Eye (tissue), 1 donor: ENCODE results near the gene MMP23B.
A peak's percentile ranks its signal among the peaks of the same experiment; 100 is the strongest.
"Not testable (repeated sequence)": the region's sequence is repeated elsewhere in the genome, so short reads cannot be mapped to it uniquely, and the experiment has no call there.

ENCODE experiments used
- DNase-seq: peaks from one replicate; pipeline ENCODE4 v3.0.0-alpha.2; 2015

The MMP23B gene

DNA sequence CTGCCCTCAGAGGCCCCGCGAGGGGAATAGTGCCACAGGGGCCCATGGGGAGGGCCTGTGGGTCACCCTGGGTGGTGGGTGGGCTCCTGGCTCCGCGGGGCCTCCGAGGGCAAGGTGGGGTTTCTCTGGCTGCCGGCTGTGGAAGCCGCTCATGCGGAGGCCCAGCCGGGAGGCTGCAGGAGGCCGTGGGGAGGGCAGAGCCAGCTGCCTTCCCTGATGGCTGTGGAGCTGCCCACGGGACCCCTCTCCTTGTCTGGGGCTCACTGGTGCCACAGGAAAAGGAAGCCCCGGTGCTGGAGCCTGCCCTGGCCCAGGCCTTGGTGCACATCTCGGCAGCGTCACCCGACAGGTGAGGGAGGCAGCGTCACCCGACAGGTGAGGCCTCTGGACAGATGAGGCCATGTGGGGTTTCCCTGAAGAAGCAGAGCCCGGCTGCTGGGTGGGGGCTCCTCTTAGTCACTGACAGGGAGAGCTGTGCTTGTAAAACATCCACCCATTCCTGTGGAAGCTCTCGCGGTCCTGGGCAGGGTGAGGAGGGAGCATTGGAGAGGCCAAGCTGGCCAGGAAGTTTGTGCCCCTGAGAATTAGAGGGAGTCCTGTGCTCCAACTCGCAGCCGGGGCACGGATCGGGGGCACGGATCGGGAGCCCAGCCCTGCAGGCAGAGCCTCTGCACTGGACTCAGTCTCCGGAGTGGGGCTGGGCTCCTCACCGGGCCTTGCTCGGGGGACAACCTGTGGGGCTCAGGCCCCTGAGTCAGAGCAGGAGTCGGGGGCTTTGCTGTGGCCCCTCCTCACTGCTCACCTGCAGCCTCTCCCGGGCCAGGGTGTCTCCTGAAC, 10.6 kb upstream of the MMP23B start:
- no peak for DNase-seq

GRCh38 chr1:1622010-1622787, 9.8 kb upstream of the MMP23B start:
- no peak for DNase-seq

- no peak for DNase-seq
Measured at GRCh38 chr1:1622788-1623094, 9.2 kb upstream of the MMP23B start.

- DNase-seq: no peak
Measured at GRCh38 chr1:1623181-1623630, 8.8 kb upstream of the MMP23B start.

- no peak for DNase-seq
Measured at GRCh38 chr1:1623631-1624442, 8.1 kb upstream of the MMP23B start.

DNA sequence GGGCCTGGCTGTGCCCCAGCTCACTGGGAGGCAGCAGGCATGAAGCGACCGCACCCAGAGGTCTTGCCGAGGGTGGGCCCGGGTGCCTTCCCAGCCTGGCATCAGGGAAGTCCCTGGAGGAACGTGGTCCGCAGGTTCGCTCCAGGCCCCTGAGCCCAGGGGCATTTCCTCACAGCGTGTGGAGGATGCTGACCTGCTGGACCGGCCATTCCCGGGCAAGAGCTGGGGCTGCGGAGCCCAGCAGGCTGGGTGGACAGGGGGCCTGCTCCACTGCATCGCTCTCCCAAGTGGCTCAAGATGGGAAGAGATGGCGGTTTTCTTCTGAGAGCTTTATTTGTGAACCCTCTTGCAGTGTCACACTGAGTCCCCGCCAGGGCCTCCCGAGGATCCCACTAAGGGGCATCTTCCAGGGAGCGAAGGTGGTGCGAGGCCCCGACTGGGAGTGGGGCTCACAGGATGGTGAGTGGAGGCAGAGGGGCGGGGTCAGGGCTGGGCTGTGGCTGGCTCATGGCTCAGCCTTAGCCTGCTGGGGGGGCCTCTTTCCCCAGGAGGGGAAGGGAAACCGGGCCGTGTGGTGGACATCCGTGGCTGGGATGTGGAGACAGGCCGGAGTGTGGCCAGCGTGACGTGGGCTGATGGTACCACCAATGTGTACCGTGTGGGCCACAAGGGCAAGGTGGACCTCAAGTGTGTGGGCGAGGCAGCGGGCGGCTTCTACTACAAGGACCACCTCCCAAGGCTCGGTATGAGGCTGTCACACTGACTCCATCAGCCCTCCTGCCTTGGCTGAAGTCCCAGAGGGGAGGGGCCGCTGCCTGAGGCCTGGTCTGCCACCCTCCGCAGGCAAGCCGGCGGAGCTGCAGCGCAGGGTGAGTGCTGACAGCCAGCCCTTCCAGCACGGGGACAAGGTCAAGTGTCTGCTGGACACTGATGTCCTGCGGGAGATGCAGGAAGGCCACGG, 7.2 kb upstream of the MMP23B start:
- no peak for DNase-seq

DNA sequence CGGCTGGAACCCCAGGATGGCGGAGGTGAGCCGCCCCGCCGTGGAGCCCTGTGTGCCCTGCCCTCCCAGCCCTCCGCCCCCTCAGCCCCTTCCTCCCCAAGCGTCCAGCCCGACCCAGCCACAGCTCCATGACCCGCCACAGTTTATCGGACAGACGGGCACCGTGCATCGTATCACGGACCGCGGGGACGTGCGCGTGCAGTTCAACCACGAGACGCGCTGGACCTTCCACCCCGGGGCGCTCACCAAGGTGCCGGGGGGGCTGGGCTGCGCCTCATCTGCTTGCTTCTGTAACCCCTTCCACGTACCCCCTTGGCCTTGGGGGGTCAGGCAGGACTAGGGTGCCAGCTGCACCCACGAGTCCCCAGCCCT, 6.6 kb upstream of the MMP23B start:
- DNase-seq: no peak

GRCh38 chr1:1625824-1626206, 6.2 kb upstream of the MMP23B start:
- no peak for DNase-seq

DNA sequence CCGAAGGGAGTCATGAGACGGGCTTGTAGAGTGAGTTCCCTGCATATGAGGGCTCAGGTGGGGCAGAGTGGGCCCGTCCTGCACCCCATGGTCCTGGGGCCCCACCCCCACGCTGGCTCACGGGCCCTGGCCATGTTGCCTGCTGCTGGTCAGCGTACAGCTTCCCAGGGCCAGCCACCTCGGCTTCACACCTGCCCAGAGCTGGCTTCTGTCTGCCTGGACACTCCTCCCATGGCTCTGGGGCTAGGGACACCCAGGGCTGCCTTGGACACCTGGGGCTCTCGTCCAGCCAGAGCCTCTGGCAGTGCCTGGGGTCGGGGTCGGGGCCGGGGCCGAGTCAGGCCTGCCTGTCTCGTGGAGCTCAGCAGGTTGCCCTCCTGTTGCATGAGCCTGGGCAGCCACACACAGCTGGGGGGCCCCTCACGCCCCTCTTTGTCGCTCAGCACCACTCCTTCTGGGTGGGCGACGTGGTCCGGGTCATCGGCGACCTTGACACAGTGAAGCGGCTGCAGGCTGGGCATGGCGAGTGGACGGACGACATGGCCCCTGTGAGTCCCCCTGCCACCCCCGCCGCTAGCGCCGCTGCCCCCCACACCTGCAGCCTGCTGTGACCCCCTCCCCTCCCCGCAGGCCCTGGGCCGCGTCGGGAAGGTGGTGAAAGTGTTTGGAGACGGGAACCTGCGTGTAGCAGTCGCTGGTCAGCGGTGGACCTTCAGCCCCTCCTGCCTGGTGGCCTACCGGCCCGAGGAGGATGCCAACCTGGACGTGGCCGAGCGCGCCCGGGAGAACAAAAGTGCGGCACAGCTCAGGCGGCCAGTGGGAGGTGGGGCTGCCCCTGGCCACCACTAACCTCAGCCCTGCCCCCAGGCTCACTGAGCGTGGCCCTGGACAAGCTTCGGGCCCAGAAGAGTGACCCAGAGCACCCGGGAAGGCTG, 5.5 kb upstream of the MMP23B start:
- DNase-seq: no peak

DNA sequence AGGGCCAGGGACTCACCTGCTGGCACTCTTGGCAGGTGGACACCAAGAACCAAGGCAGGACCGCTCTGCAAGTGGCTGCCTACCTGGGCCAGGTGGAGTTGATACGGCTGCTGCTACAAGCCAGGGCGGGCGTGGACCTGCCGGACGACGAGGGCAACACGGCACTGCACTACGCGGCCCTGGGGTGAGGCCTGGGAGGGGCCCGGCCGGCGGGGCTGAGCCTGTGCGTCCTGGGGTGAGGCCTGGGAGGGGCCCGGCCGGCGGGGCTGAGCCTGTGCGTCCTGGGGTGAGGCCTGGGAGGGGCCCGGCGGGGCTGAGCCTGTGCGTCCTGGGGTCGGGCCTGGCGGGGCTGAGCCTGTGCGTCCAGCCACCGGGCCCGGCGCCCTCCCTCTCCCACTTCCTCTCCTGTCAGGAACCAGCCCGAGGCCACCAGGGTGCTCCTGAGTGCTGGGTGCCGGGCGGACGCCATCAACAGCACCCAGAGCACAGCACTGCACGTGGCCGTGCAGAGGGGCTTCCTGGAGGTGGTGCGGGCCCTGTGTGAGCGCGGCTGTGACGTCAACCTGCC, 4.6 kb upstream of the MMP23B start:
- no peak for DNase-seq

DNA sequence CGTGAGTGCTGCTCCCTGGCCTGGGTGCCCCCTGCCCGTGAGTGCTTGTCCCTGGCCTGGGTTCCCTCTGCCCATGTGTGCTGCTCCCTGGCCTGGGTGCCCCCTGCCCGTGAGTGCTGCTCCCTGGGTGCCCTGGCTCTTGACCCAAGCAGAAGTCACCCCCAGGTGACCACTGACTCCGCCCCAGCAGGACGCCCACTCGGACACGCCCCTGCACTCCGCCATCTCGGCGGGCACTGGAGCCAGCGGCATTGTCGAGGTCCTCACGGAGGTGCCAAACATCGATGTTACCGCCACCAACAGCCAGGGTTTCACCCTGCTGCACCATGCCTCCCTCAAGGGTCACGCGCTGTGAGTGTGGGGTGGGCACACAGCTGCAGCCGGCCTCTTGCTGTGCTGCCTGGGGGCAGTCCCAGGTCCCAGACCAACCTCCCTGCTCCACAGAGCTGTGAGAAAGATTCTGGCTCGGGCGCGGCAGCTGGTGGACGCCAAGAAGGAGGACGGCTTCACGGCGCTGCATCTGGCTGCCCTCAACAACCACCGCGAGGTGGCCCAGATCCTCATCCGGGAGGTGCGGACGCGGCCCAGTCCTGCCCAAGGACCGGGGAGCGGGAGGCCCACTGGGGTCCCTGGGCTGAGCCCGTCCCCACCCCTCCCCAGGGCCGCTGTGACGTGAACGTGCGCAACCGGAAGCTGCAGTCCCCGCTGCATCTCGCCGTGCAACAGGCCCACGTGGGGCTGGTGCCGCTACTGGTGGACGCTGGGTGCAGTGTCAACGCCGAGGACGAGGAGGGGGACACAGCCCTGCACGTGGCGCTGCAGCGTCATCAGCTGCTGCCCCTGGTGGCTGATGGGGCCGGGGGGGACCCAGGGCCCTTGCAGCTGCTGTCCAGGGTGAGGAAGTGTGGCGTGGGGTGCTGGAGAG, 3.9 kb upstream of the MMP23B start:
- no peak for DNase-seq

- DNase-seq: peak; percentile 31
Measured at GRCh38 chr1:1628754-1629429, 3.1 kb upstream of the MMP23B start.

DNA sequence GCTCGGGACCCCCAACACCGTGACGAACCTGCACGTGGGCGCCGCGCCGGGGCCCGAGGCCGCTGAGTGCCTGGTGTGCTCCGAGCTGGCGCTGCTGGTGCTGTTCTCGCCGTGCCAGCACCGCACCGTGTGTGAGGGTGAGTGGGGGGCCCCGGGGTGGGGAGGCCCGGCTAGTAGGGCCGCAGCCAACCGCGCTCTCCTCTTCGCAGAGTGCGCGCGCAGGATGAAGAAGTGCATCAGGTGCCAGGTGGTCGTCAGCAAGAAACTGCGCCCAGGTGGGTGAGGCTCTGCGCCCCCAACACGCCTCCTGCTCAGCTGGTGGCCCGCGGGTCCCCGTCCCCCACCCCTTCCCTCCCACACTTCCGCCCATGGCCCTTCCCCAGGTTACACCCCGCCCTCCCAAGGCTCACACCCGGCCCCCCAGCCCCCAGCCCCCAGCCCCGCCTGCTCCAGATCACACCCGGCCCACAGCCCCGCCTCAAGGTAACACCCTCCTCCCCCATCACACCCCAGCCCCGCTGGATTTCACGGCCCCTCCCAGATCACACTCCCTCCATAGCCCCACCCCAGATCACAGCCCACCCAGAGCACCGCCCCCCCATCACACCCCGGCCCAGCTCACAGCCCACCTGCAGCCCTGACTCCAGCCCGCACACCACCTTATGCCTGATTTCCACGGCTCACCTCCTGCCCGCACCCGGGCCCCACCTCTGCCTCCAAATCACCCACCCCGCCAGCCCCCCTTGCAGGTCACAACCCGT, 2.4 kb upstream of the MMP23B start:
- DNase-seq: peak; percentile 24

- DNase-seq: peak; percentile 95
Measured at GRCh38 chr1:1630191-1630964, 1.6 kb upstream of the MMP23B start.

- DNase-seq: peak; percentile 67
Measured at GRCh38 chr1:1630965-1631781, 800 bp upstream of the MMP23B start.

DNA sequence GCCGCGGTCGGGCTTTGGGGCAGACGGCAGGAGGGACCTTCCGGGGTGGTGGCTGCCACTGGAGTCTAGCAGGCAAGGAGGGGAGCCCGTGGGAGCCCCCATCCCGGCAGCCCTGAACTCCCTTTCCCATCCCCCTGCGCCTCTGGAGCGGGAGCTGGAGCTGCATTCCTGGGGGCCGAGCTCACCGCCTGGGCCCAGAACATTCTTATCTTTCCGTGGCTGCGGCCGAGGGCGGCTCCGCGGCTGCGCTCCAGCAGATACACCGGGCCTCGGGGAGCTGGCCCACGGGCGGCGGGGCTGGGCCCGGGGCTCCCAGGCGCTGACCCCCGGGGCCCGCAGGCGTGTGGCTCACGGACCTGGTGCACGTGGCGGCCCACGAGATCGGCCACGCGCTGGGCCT, 1.4 kb downstream of the MMP23B start:
- DNase-seq: not testable (repeated sequence)
